Neural cell (in vitro differentiated cells): ENCODE measurements around the gene MKX. TPM values are rescaled to one million over a fixed set of nuclear protein-coding genes. Genes with fewer than 3 reads are reported as not detected.

ENCODE experiments used
- H2AFZ ChIP-seq: fragments of 200-600, 300-800 bp; sonication (generic), shearing (Covaris generic); 2 replicates; pipeline ENCODE4 v1.6.0; 2014; ENCODE audit warnings: low read depth, mild to moderate bottlenecking, antibody characterized with exemption, low read length, moderate library complexity
- H3F3A ChIP-seq: fragments of 200-600 bp; shearing (Covaris generic); 2 replicates; pipeline ENCODE4 v1.6.1; 2016; ENCODE audit warnings: mild to moderate bottlenecking, moderate library complexity, mixed read lengths, antibody characterized with exemption, low read length; ENCODE audit not compliant: insufficient read depth, poor library complexity, severe bottlenecking
- H3K27ac ChIP-seq: fragments of 200-600, 300-800 bp; sonication (generic), shearing (Covaris generic); 2 replicates; pipeline ENCODE4 v1.5.1; 2014; ENCODE audit warnings: mild to moderate bottlenecking, low read length, moderate library complexity
- H3K27me3 ChIP-seq: fragments of 300-800, 200-600 bp; sonication (generic), shearing (Covaris generic); 2 replicates; pipeline ENCODE4 v1.6.0; 2014; ENCODE audit warnings: mild to moderate bottlenecking, low read depth, low read length, moderate library complexity; ENCODE audit not compliant: insufficient read depth
- H3K36me3 ChIP-seq: fragments of 300-800, 200-600 bp; sonication (generic), shearing (Covaris generic); 2 replicates; pipeline ENCODE4 v1.5.1; 2014; ENCODE audit warnings: mild to moderate bottlenecking, antibody characterized with exemption, low read length, moderate library complexity; ENCODE audit not compliant: insufficient read depth
- H3K4me2 ChIP-seq: fragments of 300-800, 200-600 bp; sonication (generic), shearing (Covaris generic); 2 replicates; pipeline ENCODE4 v1.6.0; 2014; ENCODE audit warnings: mild to moderate bottlenecking, low read length
- H3K4me3 ChIP-seq: fragments of 300-800, 200-600 bp; sonication (generic), shearing (Covaris generic); 2 replicates; pipeline ENCODE4 v1.5.1; 2014; ENCODE audit warnings: mild to moderate bottlenecking, low read length, moderate library complexity
- H3K79me2 ChIP-seq: fragments of 200-600 bp; shearing (Covaris generic); replicated peaks from 2 replicates; pipeline ENCODE4 v1.6.0; 2014; ENCODE audit warnings: mild to moderate bottlenecking, low read length, moderate library complexity; ENCODE audit not compliant: insufficient read depth
- H3K9ac ChIP-seq: fragments of 300-800, 200-600 bp; sonication (generic), shearing (Covaris generic); 2 replicates; pipeline ENCODE4 v1.6.1; 2016; ENCODE audit warnings: mild to moderate bottlenecking, low read length, mixed read lengths
- H3K9me2 ChIP-seq: fragments of 200-600 bp; shearing (Covaris generic); 2 replicates; pipeline ENCODE4 v1.6.1; 2016; ENCODE audit warnings: mild to moderate bottlenecking, low read length, mixed read lengths; ENCODE audit not compliant: insufficient read depth
- H3K9me3 ChIP-seq: fragments of 200-600, 300-800 bp; sonication (generic), shearing (Covaris generic); 2 replicates; pipeline ENCODE4 v1.6.1; 2016; ENCODE audit warnings: mild to moderate bottlenecking, mixed run types, low read length, moderate library complexity, mixed read lengths
- H4K20me1 ChIP-seq: fragments of 200-600 bp; shearing (Covaris generic); 2 replicates; pipeline ENCODE4 v1.6.1; 2016; ENCODE audit warnings: mild to moderate bottlenecking, mixed run types; ENCODE audit not compliant: insufficient read depth
- EP300 ChIP-seq: fragments of 450-650 bp; conservative IDR thresholded peaks from 2 replicates; pipeline ENCODE4 v1.6.1; 2014; ENCODE audit warnings: antibody characterized with exemption, mild to moderate bottlenecking, moderate library complexity; ENCODE audit not compliant: poor library complexity, severe bottlenecking
- EZH2 ChIP-seq: fragments of 200-600, 300-800 bp; shearing (Covaris generic), sonication (generic); IDR thresholded peaks from 2 replicates; pipeline ENCODE4 v1.6.1; 2014; ENCODE audit warnings: antibody characterized with exemption, low read length, borderline replicate concordance, mild to moderate bottlenecking; ENCODE audit not compliant: insufficient read depth, poor library complexity, severe bottlenecking
- MXI1 ChIP-seq: fragments of 450-650 bp; conservative IDR thresholded peaks from 2 replicates; pipeline ENCODE4 v1.6.1; 2014; ENCODE audit warnings: antibody characterized with exemption, mild to moderate bottlenecking; ENCODE audit not compliant: poor library complexity, severe bottlenecking
- POLR2AphosphoS5 ChIP-seq: IDR thresholded peaks from 2 replicates; pipeline ENCODE4 v1.6.1; 2012
- RAD21 ChIP-seq: fragments of 450-650 bp; conservative IDR thresholded peaks from 2 replicates; pipeline ENCODE4 v1.6.1; 2014; ENCODE audit warnings: antibody characterized with exemption, mild to moderate bottlenecking, moderate library complexity
- REST ChIP-seq: IDR thresholded peaks from 2 replicates; pipeline ENCODE4 v1.6.1; 2012; ENCODE audit warnings: borderline replicate concordance
- SMC3 ChIP-seq: fragments of 450-650 bp; conservative IDR thresholded peaks from 2 replicates; pipeline ENCODE4 v1.6.1; 2014; ENCODE audit warnings: antibody characterized with exemption, mild to moderate bottlenecking, moderate library complexity; ENCODE audit not compliant: poor library complexity
- TAF1 ChIP-seq: IDR thresholded peaks from 2 replicates; pipeline ENCODE4 v1.6.1; 2012; ENCODE audit warnings: low read depth
- polyA plus RNA-seq: library from polyadenylated mRNA; depleted of rRNA; stranded (reverse); fragments of >200 nt; gene quantifications from 2 replicates; pipeline ENCODE4 v1.2.3, GENCODE V29; 2014
- TF ChIP-seq, protein P1 (sequence below): fragments of 450-650 bp; IDR thresholded peaks from 2 replicates; pipeline ENCODE4 v1.5.1; 2014; ENCODE audit warnings: antibody characterized with exemption, mild to moderate bottlenecking, moderate library complexity; ENCODE audit not compliant: poor library complexity, severe bottlenecking

MKX gene
- polyA plus RNA-seq, 1 donor from 2014 or later = not detected

DNA sequence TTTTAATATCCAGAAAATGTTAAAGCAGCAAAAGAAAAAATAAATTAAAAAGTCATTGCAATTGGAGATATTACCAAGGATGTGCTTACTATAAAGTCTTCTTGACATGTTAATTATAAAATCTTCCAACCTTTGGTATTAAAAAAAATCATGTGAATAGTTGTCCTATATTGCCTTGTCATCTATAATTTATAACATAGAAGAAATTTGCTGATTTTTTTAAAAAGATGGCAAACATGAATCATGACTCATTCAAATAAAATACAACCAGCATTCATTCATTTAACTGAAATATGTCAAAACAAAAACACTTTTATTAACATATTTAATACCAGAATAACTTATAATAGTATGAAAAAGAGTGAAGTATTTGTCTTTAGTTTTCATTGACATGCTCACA lies 72.6 kb downstream of the MKX start:
- Histone ChIP-seq H4K20me1 (no peaks in the 10 kb centered on the region), H3K36me3 (no peaks in the 10 kb centered on the region)

DNA sequence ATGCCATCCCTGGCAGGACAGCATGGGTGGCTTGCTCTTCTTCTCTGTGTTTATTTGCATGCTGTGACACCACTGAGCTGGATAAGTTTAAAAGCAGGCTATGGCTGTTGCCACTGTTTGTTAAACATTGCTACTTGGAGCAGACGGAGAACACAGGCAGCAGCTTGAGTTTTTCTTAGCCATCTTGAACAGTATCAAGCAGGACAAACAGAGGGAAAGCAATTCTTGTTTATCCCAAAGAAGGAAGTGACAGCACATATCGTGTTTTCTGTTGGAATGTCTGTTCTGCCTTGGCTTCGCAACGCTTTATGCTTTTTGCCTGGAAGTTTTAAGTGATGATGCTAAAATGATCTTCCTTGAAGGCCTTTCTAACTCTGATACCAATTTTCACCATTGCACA lies 73.8 kb downstream of the MKX start:
- Histone ChIP-seq H3K36me3 (no peaks in the 10 kb centered on the region), H3K27ac (no peak overlapping the region), H4K20me1 (no peaks in the 10 kb centered on the region), H3K9me2 (no peaks in the 10 kb centered on the region), H3K9me3 (no peaks in the 10 kb centered on the region), H3K79me2 (no peaks in the 10 kb centered on the region), H3F3A (no peaks in the 10 kb centered on the region), H3K4me2 (no peak overlapping the region), H3K9ac (no peak overlapping the region), H2AFZ (no peak overlapping the region), H3K4me3 (no peak overlapping the region), H3K27me3 (no peaks in the 10 kb centered on the region)
- TF ChIP-seq SMC3 (no peak), EZH2 (no peak), MXI1 (no peak), REST (no peak), EP300 (no peak)

More for the DNA sequence above, 72.6 kb downstream of the MKX start:
- no peak overlapping the region for H3K9ac ChIP-seq
- no peak overlapping the region for H3K4me3 ChIP-seq
- no peaks in the 10 kb centered on the region for H3K9me2 ChIP-seq
- H3K27ac ChIP-seq = no peak overlapping the region
- no peak overlapping the region for H2AFZ ChIP-seq
- no peak overlapping the region for H3K4me2 ChIP-seq
- no peaks in the 10 kb centered on the region for H3K79me2 ChIP-seq
- no peaks in the 10 kb centered on the region for H3K9me3 ChIP-seq
- H3K27me3 ChIP-seq = no peaks in the 10 kb centered on the region
- TF ChIP-seq TAF1 (no peak), MXI1 (no peak), POLR2AphosphoS5 (no peak), SMC3 (no peak), EZH2 (no peak), EP300 (no peak), REST (no peak), RAD21 (no peak)
- TF ChIP-seq, protein P1, sequence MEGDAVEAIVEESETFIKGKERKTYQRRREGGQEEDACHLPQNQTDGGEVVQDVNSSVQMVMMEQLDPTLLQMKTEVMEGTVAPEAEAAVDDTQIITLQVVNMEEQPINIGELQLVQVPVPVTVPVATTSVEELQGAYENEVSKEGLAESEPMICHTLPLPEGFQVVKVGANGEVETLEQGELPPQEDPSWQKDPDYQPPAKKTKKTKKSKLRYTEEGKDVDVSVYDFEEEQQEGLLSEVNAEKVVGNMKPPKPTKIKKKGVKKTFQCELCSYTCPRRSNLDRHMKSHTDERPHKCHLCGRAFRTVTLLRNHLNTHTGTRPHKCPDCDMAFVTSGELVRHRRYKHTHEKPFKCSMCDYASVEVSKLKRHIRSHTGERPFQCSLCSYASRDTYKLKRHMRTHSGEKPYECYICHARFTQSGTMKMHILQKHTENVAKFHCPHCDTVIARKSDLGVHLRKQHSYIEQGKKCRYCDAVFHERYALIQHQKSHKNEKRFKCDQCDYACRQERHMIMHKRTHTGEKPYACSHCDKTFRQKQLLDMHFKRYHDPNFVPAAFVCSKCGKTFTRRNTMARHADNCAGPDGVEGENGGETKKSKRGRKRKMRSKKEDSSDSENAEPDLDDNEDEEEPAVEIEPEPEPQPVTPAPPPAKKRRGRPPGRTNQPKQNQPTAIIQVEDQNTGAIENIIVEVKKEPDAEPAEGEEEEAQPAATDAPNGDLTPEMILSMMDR = no peak
- H3F3A ChIP-seq = no peaks in the 10 kb centered on the region
